NT2/D1 (cell line): Measurements from ENCODE around the gene TMEM131.
"Not testable (repeated sequence)": the region's sequence is repeated elsewhere in the genome, so short reads cannot be mapped to it uniquely, and the experiment has no call there.

Experiments
- DNase-seq: peaks from one replicate; pipeline ENCODE4 v3.0.0-alpha.2; 2011; ENCODE audit warnings: low read depth, low spot score
- H3K27me3 ChIP-seq: 2 replicates; pipeline ENCODE4 v1.6.0; 2011; ENCODE audit warnings: mild to moderate bottlenecking; ENCODE audit not compliant: insufficient read length, insufficient read depth
- H3K36me3 ChIP-seq: 2 replicates; pipeline ENCODE4 v1.6.1; 2011; ENCODE audit warnings: mild to moderate bottlenecking, low read length, mixed read lengths; ENCODE audit not compliant: insufficient read depth, insufficient read length
- H3K4me1 ChIP-seq: 2 replicates; pipeline ENCODE4 v1.5.1; 2011; ENCODE audit not compliant: insufficient read depth, insufficient read length
- H3K4me3 ChIP-seq: 2 replicates; pipeline ENCODE4 v1.5.1; 2011; ENCODE audit warnings: low read depth; ENCODE audit not compliant: insufficient read length
- H3K9ac ChIP-seq: 2 replicates; pipeline ENCODE4 v1.6.0; 2011; ENCODE audit warnings: low read depth; ENCODE audit not compliant: insufficient read length
- H3K9me3 ChIP-seq: 2 replicates; pipeline ENCODE4 v1.5.1; 2011; ENCODE audit warnings: mild to moderate bottlenecking, low read length; ENCODE audit not compliant: insufficient read depth
- SUZ12 ChIP-seq: IDR thresholded peaks from 2 replicates; pipeline ENCODE4 v1.6.1; 2011; ENCODE audit not compliant: insufficient read length, insufficient read depth; ENCODE audit errors: extremely low read depth
- YY1 ChIP-seq: IDR thresholded peaks from 2 replicates; pipeline ENCODE4 v1.6.1; 2011; ENCODE audit not compliant: insufficient read length, insufficient read depth
- ZNF274 ChIP-seq: IDR thresholded peaks from 2 replicates; pipeline ENCODE4 v1.6.1; 2011; ENCODE audit warnings: mild to moderate bottlenecking, low read depth, low read length

The TMEM131 gene

DNA sequence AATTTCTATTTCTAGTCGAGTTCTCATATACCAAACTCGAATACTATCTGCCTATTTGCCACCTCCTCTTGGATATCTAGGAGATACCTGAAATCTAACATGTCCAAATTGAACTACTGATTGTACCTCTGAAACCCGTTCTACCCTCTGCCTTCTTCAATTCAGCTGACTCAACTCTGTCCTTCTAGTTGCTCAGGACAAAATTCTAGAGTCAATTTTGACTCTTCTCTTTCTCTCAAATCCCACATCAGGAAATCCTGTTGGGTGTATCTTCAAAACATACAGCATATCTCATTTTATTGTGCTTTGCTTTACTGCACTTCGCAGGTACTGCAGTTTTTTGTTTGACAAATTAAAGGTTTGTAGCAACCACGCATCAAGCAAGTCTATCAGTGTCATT lies 144.6 kb downstream of the TMEM131 start:
- Histone ChIP-seq H3K4me3 (no peak overlapping the region), H3K9ac (no peak overlapping the region), H3K9me3 (no peaks in the 10 kb centered on the region), H3K4me1 (no peaks in the 10 kb centered on the region), H3K27me3 (no peaks in the 10 kb centered on the region), H3K36me3 (peaks cover 3% of the 10 kb centered on the region)
- TF ChIP-seq SUZ12 (no peak), YY1 (no peak), ZNF274 (no peak)
- no peak for DNase-seq

DNA sequence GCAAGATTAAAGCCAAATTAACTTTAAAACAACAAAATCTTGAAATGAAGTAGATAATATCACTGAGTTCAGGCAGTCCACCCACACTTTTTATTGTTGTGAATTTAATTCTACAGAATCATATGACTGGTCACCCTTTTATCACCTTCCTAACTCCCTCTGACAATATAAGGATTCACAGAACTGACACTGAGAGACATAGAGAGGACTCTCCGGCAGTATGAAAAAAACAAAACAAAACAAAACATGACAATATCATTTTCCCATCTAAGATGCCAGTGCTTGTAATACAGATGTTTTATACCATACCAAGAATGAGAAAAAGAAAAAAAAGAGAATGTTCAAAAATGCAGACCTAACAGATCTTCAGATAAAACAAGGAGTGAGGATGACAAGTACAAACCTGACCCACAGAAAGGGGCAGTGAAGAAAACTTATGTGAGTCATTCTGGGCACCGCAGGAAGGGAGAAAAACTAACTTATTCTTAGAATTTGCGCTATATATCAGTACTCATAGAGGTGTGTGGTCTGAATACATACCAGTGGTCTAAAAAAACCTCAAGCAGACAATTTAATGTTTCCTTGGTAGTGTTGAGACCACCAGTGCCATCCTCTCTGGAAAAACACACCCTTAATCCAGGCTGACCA lies 145.7 kb downstream of the TMEM131 start:
- DNase-seq = no peak
- TF ChIP-seq YY1 (no peak), SUZ12 (no peak), ZNF274 (no peak)
- no peak overlapping the region for H3K4me3 ChIP-seq
- H3K4me1 ChIP-seq = no peaks in the 10 kb centered on the region
- H3K9me3 ChIP-seq = no peaks in the 10 kb centered on the region
- H3K36me3 ChIP-seq = peaks cover 3% of the 10 kb centered on the region
- H3K27me3 ChIP-seq = no peaks in the 10 kb centered on the region
- H3K9ac ChIP-seq = no peak overlapping the region

DNA sequence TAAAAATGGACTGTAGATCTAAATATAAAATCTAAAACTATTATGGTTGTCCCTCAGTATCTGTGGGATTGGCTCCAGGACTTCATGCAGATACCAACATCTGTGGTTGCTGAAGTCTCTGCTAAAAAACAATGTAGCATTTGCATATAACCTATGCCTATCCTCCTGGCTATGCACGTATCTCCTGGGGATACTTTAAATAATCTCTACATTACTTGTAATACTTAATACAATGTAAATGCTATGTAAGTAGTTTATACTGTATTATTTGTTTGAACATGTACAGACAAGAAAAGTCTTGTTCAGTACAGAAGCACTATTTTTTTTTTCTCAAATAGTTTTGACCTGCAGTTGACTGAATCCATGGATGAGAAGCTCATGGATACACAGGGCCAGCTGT lies 147.4 kb downstream of the TMEM131 start:
- Histone ChIP-seq H3K9me3 (no peaks in the 10 kb centered on the region), H3K27me3 (no peaks in the 10 kb centered on the region), H3K36me3 (no peaks in the 10 kb centered on the region), H3K4me1 (no peaks in the 10 kb centered on the region), H3K9ac (no peak overlapping the region), H3K4me3 (no peak overlapping the region)
- no peak for DNase-seq
- no peak for TF ChIP-seq YY1
- TF ChIP-seq ZNF274 = no peak
- TF ChIP-seq SUZ12 = no peak

GRCh38 chr2:97846716-97847115 lies 149.0 kb downstream of the TMEM131 start:
- not testable (repeated sequence) for H3K9ac ChIP-seq, H3K4me1 ChIP-seq, H3K9me3 ChIP-seq, H3K4me3 ChIP-seq, H3K27me3 ChIP-seq, DNase-seq, H3K36me3 ChIP-seq

DNA sequence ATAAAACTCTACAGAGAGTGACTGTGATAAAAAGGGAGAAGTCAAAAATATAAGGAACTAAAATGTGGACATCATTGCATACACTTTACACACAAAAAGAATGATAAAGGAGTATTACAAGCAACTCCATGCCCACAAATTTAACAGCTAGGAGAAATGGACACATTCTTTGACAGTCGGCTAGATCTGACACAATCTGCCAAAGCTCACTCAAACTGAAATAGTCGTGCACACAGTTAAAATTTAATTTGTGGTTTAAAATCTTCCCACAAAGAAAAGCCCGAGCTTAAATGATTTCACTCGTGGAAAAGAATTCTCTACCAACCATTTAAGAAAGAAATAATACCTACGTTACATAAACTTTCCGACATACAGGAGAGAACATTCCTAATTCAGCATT lies 149.9 kb downstream of the TMEM131 start:
- Histone ChIP-seq H3K4me3 (no peak overlapping the region), H3K4me1 (no peaks in the 10 kb centered on the region), H3K27me3 (no peaks in the 10 kb centered on the region), H3K9me3 (no peaks in the 10 kb centered on the region), H3K9ac (no peak overlapping the region), H3K36me3 (peaks cover 9% of the 10 kb centered on the region)
- DNase-seq = no peak
- no peak for TF ChIP-seq YY1

DNA sequence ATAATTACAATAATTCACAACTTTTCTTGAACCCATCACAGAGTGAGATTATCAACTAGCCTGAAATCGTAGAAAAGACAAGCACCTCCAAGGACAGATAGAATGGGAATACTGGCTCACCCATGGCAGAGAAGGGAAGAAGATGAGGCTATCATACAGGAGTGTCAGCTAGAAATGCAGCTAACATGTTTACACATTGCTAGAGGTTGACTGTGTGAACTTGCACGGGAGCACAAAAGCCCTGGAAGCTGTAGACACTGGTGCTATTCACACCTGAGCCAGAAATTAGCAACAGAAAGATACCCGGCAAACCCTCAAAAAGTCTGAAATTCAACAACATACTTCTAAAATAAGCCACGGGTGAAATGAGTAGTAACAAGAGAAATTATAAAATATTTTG lies 150.6 kb downstream of the TMEM131 start:
- Histone ChIP-seq H3K4me1 (no peaks in the 10 kb centered on the region), H3K9ac (no peak overlapping the region), H3K27me3 (no peaks in the 10 kb centered on the region), H3K36me3 (peaks cover 16% of the 10 kb centered on the region), H3K9me3 (no peaks in the 10 kb centered on the region), H3K4me3 (no peak overlapping the region)
- TF ChIP-seq SUZ12 (no peak), ZNF274 (no peak), YY1 (no peak)
- no peak for DNase-seq

- H3K4me3 ChIP-seq = no peak overlapping the region
- no peak for TF ChIP-seq ZNF274
- TF ChIP-seq SUZ12 = no peak
- no peak for TF ChIP-seq YY1
- no peak for DNase-seq
- no peaks in the 10 kb centered on the region for H3K27me3 ChIP-seq
- no peaks in the 10 kb centered on the region for H3K4me1 ChIP-seq
- no peaks in the 10 kb centered on the region for H3K9me3 ChIP-seq
- H3K36me3 ChIP-seq = peaks cover 23% of the 10 kb centered on the region
- H3K9ac ChIP-seq = no peak overlapping the region
Observed at GRCh38 chr2:97844311-97844859, 151.4 kb downstream of the TMEM131 start.

- H3K36me3 ChIP-seq = peaks cover 41% of the 10 kb centered on the region
- TF ChIP-seq ZNF274 = no peak
- TF ChIP-seq YY1 = no peak
- no peak for TF ChIP-seq SUZ12
- no peak overlapping the region for H3K4me3 ChIP-seq
- no peaks in the 10 kb centered on the region for H3K27me3 ChIP-seq
- no peak overlapping the region for H3K9ac ChIP-seq
- H3K4me1 ChIP-seq = no peaks in the 10 kb centered on the region
- H3K9me3 ChIP-seq = no peaks in the 10 kb centered on the region
- DNase-seq = no peak
Observed at GRCh38 chr2:97840198-97840597, 155.6 kb downstream of the TMEM131 start.
